ENCODE results near the gene ARHGAP26.

ARHGAP26 gene

DNA sequence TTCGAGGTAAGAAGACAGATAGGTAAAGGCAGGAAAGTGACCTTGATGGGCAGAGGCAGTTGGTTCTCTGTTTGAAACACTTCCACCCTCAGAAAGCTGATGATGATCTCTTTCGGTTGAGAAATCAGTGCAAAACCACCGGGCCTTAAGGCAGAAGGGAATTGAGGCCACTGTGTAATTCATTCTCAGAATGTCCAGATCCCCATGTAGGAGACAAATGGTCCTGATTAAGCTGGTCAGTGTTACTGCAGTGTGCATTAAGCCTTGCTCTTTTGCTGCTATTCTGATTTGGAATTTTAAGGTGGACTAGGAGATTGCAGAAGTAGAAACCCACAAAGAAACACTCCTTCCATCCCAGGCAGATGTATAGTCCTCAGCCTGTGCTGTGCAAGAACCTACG lies 255.2 kb downstream of the ARHGAP26 start:
- DNase-seq = no peak

DNA sequence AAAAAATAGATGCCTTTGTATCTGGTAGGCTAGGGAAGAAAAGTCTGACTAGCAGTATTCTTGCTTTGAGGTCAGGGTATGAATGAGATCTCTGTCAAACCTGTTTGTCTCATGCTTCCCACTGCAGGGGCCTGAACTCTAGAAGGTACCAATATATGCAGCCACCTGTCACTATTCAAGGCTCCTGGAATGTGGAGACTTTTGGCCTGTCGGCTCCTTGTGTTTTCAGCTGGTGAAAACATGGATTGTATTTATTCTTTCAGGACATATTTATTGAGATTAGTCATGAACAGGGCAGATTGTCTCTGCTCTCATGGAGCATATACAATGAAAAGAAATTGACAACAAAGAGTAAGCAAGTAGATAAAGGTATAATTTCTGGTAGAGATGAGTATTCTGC lies 255.8 kb downstream of the ARHGAP26 start:
- DNase-seq = no peak

DNA sequence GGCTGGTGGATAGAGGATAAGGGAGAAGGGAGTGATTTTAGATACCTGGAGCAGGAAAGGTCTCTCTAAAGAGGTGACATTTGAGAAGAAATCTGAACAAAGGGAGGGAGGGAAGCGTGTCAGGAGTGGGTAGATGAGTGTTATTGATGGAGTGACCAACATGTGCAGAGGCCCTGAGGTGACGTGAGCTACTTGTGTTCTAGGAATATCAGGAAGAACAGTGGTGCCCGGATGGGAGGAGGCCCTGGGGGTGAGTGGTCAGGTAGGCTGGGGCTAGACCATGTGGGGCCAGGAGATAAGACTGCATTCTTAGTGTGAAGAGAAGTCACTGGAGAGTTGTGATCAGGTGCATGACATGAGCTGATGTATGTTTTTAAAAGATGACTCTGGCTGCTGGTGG lies 256.2 kb downstream of the ARHGAP26 start:
- DNase-seq = no peak

DNA sequence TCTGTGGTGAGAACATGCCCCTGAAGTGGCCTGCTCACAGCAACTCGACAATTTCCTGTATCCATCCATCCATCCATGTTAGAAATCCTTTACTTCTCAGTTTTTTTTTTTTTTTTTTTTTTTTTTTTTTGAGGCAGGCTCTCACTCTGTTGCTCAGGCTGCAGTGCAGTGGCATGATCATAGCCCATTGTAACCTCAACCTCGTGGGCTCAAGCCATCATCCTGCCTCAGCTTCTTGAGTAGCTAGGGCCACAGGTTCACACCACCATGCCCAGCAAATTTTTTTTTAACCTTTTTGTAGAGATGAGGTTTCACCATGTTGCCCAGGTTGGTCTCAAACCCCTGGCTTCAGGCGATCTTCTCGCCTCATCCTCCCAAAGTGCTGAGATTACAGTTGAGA lies 259.1 kb downstream of the ARHGAP26 start:
- DNase-seq = no peak

DNA sequence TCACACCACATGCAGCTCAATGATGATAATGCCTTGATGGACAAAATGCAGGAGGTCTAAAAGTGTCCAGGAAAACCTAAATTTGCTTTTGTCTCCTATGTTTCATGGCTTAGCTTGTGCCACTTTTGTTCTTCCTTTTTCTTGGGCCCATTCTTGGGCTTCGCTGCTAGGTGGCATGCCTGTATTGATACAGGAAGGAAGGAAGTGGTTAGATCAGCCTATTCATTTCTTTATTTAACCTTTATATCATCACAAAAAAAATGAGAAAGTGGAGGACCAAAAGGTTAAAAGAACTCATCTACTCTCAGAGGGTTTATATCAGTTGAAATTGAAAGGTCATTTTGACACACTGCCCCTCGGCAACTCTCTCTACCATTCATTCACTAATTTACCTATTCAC lies 260.2 kb downstream of the ARHGAP26 start:
- DNase-seq = no peak

DNA sequence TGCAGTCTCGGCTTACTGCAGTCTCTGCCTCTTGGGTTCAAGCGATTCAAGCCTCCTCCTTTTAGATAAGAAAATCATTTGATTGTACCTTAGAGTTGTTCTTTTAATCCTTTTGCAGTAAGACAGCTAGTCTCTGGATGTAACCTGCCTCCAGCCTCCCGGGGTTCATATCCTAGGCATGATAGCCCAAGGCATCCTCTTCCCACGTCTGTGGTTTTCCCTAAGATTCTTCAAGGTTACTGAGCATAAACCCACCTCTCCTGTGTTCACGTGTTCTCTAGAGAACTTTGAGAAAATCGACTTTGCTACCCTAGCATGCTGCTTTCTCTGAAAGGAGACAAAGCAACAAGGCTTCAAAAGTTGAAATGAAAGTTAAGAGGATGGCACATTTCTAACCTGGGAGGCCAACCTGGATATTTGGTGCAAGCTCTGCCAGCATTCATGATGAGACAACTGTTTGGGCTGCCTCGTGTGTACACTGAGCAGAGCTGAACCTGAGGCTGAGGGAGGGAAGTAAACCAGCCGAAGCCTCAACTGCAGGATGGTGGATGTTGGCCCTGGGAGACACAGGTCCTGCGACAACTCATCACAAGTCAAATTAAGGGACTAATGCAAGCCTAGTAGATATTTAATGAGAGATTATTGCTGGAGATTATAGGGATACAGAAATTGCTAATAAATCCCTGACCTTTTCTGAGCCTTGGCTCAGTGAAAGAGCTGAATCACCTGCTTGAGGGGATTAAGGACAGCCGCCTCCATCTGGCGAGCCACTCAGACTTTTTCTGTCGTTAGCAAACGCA lies 261.8 kb downstream of the ARHGAP26 start:
- peak; percentile 96 to 98 for DNase-seq

DNA sequence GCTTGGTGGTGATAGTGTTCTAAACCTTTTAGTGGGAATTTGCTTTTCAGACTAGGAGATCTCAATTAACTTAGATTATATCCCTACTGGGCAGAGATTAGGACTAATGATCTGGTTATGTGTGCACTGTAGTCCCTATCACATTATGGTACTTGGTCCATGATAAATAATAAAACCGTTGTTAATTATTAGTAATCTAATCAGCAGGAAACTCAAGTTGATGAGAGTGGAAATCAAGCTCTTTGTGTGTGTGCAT lies 262.3 kb downstream of the ARHGAP26 start:
- no peak for DNase-seq

DNA sequence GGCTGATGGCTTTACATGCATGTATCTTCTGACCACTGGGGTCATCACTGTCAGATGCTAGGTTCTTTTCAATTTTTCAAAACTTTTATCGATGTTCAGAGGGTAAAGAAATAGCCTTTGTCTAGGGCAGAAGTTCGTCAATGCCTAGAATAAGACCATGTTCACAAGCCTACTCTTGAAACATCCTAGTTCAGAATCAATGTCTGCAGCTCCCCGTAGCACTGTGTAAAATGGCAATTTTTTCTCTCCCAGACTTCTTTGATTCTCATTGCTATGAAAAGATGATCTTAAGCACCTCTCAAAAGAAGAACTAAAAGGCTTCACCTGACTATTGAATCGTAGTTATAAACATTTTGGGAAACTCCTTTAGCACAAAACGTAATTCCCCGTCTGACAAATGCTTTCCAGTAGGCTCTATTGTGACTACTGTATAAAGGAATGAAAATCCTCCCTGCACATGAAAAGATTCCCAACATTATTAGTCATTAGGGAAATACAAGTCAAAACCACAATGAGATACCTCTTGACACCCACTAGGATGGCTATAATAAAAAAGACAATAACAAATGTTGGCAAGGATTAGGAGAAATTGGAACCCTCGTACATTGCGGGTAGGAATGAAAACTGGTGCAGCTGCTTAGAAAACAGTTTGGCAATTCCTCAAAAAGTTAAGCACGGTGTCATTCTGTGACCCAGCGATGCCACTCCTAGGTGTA lies 263.5 kb downstream of the ARHGAP26 start:
- DNase-seq = no peak

DNA sequence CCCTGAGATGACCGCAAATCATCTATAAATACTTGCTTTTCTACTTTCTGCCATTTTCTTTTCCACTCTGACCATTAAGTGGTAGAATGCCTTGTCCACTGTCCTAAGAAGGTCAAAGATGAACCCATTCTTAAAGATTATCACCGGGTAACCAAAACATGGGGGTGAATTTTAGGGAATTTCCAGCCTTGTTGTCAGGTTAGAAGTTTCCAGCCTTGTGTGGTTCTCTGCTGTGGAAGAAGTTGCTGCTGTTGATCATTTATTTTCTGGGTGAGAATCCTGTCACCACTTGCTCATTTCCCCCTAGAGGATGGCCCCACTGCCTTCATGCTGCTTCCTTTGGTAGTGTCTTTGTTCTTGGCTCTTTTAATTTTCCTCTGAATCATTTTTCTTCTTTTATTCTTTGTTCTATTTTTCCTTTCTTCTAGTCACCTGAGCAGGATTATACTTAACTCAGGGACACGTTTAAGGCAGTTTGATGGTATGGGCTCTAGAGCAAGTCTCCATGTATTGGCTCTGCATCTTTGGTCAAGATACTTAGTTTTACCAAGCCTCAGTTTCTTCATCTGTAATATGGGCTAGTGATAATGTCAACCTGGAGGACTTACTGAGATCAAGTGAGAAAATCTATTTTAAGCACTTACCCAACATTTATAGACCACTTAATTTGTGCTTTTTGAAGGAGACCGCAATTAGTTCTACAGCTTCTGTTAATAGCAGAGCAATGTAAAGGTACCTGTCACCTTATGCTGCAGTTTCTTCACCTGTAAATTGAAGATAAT lies 266.2 kb downstream of the ARHGAP26 start:
- DNase-seq = no peak

DNA sequence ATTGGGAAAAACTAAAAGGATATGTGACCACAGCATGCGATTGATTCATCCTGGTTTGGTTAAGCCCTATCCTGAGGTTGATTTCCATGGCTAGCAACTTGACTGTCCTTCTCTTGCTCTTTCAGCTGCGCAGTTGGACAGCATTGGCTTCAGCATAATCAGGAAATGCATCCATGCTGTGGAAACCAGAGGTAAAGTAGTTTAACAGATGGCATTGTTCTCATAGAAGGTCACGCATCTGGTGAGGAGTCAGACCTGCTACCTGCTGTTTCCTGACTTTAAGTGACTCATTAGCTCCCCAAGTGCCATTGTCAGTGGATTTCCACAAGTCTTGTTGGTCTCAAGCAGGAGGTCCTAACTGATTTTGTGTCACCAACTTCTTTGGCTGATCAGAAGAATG lies 266.9 kb downstream of the ARHGAP26 start:
- peak; percentile 91 to 97 for DNase-seq

DNA sequence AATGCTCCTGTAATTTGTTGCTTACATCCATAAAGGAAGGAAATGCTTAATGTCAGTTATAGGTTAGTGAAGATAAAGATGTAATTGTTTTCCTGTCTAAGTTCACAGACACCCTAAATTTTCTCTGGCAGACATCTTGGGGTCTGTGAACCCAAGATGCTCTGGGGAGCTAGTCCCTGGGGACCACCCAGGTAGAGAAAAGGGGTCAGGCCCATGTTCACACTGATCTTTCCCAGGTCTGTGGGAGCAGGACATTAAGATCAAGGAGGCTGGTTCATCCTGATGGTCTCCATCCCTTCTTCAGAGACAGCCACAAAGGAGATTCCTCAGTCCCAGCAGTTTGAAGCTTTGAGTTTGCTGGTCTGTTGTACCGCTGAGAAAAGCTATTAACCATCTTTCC lies 267.5 kb downstream of the ARHGAP26 start:
- DNase-seq = no peak

DNA sequence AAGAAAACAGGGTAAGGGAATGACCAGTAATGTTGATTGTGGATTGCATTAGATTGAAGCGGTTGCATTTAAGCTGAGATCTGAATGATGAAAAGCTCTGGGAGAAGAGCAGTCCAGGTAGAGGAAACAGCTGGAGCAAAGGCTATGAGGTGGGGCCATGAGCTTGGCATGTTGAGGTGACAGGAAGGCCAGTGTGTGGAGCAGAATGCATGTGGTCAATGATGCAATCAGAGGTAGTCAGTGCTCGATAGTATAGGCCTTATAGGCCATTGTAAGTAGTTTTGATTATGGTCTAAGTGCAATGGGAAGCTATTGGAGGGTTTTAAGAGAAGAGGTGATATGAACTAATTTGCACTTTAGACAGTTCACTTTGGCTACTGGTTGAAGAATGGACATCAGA lies 270.4 kb downstream of the ARHGAP26 start:
- DNase-seq = no peak

DNA sequence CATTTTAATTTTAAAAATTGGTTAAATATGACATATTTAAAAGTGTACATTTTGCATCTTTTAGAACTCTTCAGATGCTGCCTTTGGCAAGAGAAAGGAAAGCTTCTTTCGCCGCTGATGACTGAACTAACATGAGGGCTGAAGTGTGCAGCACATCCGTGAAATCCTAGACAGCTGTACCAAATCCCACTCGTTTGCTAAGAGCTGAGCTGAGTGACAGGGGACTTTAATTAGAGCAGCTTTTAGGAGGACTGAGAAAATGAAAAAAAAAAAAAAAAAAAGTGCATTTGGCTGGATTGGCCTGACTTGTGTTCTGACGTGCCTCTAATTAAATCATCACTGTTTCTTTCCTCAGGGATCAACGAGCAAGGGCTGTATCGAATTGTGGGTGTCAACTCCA lies 271.3 kb downstream of the ARHGAP26 start:
- peak; percentile 79 to 91 for DNase-seq

DNA sequence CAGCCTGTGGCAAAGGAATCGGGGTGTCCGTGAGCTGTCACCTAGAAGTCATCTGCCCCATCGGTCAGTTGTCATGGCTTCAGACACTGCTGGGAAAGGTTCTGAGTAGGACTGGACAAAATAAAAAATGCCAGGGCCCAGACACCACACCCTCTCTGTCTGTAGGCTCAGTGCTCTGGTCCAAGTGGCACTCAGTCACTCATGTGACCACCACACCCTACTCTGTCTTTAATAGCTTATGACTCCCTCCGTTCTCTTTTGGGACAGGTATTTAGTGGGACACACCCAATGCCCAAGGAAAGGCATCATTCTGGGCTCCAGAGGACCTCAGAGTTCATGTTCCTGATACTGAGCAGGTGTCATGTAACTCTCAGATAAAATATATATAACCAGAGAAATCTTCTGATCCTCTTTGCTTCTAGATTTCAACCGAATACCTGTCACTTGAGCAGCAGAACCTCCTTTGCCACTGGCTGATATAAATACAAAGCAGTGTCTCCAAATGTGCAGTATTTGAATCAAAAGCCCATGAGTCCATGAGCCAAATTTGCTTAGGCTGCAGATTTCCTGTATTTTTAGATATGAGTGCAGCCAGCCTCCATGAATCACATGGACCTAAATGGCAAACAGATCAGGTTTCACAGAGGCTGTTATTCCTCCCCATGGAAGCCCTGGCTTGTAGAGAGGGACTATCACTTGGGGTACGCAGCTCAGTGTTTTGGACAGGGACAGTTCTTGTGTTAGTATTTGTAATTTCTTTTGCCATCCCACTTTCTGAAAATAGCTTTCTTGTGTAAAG lies 272.0 kb downstream of the ARHGAP26 start:
- peak in 1 of 2 experiments; percentile 49 for DNase-seq

DNA sequence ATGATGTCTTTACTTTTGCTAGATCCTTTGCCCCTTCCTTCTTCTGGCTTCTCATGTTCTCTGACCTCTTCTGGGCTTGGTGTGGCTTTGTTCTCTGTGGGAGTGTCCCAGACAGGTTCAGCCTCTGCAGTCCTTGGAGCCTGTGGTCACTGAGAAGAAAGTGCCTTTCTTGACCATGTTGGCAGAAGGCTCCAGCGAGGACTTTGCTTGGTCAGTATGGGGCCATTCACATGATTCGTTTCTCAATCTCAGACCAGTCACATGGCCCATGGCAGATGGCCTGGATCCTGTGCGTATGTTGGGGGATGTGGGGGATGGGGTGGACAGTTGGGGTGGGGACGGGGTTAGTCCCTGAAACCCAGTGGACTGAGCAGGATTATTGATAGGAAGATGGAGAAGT lies 274.1 kb downstream of the ARHGAP26 start:
- DNase-seq = peak in 1 of 2 experiments; percentile 32

DNA sequence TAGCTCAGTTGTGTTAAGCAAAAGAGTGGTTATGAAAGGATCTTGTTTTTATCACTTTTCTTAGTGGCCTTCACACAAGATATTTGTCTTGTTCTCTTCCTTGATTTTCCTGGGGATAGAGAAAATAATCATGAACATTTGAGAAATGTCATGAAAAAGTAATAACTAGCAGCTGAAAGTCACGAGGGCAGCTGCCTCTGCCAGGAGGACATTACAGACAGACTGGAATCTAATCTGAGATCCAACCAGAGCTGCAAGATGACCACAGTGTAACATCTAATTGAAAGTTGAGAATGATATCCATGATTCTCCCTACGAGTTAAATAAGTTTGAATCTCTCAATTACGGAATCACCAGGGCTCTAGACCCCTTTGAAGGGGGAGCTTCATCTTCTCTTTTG lies 274.9 kb downstream of the ARHGAP26 start:
- DNase-seq = no peak

DNA sequence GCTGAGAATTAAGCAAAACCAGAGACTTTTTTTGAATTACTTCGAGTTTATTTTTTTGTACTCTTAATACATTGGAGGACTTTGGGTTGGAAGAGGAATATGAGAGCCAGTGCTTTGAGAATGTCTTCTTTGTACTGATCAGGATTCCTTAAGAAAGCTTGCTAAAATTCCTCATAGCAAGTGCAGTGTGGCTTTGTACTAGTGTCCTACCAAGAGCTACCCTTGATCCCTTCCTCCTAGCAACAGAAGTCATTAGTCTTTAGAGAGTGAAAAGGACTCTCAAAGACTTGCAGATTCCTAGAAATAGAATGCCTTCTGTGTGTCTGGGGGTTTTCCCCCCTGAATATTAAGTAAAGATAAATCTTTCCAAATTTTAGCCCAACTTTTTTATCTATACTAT lies 276.1 kb downstream of the ARHGAP26 start:
- no peak for DNase-seq

DNA sequence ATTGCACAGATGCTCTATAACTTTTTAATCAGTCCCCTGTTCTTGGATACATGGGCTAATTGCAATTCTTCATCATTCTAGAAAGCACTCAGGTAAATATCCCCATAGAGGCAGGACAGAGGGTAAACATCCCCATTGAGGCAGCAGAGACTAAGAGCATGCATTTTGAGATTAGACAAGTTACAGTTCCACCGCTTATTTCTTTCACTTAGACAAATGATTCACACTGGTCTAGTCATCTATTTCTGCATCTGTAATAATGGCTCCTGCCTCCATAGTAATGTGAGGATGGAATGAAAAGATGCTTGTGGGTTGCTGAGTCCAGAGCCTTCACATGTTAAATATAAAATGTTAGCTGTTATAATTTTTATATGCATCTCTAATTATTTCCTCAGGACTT lies 276.9 kb downstream of the ARHGAP26 start:
- DNase-seq = no peak

DNA sequence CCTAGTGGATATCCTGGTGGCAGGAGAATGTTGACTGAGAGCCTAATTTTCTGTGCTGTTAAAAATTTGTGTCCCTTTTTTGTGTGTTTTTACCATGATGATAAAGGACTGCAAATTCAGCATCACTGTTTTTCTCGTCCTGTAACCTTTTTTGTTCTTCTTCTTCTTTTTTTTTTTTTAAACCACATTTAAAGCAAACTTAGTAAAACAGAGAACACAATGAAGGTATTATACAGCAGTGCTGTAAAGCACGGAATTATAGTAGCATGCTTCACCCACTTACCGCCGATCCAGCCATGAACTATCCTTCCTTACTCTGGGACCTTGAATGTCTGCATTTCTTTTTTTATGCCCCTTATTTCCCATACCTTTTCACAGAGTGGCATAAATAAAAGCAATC lies 280.0 kb downstream of the ARHGAP26 start:
- DNase-seq = no peak

DNA sequence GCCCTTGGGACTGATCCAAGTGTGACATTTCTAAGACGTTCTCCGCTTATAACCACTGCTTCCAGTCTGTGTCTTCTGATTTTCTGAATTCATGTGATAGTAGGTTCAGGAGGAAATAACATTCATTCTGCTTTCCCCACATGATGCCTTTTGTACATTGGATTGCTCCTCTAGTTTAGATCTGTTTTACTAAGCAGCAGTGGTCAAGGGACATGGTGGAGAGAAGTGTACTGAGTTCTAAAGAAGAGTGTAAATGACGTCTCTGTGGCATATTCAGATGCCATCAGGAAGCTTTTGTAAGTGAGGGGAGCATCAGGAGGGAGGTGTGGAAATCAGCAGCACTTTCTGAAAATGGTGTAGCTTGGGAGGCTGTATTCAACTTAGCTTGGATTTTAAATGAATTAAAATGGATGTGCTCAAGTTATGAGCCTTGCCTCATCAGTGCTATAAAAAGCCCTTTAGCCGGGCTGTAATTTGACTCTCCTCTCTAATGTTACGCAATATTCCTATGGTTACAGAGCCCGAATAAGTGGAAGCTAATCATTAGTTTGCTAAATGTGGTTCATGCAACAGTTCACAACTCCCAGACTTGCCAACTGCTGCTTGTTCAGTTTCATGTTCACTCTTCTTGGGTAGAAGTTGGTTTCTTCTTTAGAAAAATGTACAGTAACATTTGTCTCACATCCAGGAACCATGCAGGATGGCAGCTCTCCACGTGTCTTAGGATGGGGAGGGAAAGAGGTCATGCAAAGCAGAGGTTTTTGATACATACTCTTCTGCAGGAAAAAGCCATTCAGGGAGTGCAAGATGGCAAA lies 281.3 kb downstream of the ARHGAP26 start:
- peak; percentile 52 to 85 for DNase-seq

DNA sequence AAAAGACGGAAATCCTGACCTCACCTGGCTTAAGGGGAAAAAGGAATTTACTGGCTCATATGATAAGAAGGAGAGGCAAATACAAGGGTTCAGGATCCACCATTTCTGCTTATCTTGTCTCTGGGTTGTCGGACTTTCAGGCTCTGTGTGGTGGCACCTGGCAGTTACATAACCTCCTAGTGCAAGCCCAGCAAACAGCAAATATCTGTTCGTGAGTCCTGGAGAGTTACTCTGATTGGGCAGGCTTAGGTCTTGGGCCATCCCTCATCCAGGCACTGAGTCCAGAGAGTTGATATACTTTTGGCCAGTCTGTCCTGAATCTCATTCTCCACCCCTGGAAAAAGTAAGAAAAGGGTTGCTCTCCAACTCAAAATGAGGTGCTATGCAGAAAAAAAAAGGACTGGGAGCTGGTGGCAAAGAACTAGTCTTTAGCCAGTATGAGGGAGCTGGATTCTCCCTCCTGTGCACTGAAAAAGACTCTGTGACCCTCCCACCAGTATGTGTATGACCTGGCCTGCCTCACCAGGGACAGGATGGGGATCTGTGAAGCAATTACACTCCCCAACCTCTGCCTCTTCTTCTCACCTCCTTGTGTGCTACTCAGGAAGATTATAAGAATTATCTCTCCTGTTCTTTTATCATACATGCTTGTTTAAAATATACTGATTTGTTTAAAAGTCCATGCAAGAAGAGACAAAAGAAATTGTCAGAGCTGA lies 282.9 kb downstream of the ARHGAP26 start:
- DNase-seq = no peak

DNA sequence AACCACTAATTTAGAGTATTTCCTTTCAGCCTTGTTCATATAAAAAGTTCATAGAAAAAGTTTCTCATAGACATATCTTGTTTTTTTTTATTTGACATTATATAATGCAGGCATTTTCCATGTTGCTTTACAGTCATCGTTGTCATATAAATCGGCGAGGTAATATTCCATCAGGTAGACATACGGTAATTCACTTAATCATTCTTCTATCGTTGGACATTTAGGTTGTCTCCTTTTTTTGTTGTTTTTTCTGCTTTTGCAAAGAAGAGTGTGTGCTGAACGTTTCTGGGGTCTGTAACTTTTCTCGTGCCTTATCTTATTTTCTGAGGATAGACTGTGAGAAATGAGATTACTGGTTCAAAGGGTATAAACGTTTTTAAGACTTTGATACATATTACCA lies 283.6 kb downstream of the ARHGAP26 start:
- DNase-seq = no peak

Data from NCI-H524 (cell line).